Right hindlimb (tissue), 1 donor: Measurements from ENCODE around the gene HIF1AN.

ENCODE experiments used
- DNase-seq: peaks from one replicate; pipeline ENCODE4 v3.0.0-alpha.2; 2018

Gene HIF1AN

GRCh38 chr10:100522107-100522801 is 13.5 kb upstream of the HIF1AN start:
- no peak for DNase-seq

DNA sequence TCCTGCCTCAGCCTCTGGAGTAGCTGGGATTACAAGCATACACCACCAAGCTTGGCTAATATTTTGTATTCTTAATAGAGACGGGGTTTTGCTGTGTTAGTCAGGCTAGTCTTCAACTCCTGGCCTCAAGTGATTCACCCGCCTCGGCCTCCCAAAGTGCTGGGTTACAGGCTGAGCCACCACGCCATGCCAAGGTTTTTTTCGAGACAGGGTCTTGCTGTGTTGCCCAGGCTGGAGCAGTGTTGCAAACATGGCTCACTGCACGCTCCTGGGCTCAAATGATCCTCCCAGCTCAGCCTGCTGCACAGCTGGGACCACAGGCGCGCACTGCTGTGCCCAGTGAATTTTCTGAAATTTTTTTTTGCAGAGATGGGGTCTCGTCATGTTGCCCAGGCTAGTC is 12.8 kb upstream of the HIF1AN start:
- no peak for DNase-seq

GRCh38 chr10:100524206-100524605 is 11.5 kb upstream of the HIF1AN start:
- no peak for DNase-seq

DNA sequence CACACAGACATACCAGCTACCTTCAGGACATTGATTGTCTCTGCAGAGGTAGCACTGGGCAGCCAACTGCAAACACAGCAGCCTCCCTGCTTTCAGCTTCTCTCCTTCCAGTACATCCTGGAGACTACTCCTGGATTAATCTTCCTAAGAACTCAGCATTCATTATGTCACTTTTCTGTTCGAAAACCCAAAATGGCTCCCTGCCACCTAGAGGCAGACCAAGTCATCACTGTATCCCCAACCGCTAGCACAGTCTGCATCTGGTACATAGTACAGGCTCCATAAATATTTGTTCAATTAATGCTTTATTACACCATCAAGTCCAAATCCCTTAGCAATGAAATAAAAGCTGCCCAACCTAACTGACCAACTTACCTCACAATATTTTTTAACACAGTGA is 11.1 kb upstream of the HIF1AN start:
- no peak for DNase-seq

DNA sequence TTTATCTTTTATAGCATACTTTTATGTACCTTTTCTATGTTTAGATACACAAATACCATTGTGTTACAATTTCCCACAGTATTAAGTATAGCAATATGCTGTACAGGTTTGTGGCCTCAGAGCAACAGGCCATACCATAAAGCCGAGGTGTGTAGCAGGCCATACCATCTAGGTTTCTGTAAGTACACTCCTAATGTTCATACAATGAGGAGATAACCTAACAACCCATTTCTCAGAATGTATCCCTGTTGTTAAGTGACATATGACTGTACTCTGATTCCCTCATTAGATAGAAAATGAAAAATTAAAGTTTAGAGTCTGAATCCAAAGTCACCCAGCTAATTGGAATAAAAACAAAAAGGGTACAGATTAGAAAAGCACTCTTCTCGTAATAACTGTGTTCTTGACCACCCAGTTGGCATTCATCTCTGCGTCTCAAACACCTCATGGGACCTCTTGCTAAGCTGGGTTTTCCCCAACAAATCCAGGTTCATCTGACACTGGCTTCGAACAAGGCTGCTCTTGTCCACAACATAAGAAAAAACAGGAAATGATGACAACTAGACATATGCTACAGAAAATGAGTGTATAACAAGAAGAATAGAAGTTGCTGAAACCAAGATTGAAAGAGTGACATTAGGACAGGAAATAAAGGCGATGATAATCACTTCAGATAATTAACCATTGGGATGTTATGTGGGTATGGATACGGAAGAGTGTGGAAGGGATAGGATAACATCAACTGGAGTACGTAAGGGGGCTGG is 7.4 kb upstream of the HIF1AN start:
- no peak for DNase-seq

- DNase-seq: peak; percentile 75
Observed at GRCh38 chr10:100528921-100529474, 6.7 kb upstream of the HIF1AN start.

DNA sequence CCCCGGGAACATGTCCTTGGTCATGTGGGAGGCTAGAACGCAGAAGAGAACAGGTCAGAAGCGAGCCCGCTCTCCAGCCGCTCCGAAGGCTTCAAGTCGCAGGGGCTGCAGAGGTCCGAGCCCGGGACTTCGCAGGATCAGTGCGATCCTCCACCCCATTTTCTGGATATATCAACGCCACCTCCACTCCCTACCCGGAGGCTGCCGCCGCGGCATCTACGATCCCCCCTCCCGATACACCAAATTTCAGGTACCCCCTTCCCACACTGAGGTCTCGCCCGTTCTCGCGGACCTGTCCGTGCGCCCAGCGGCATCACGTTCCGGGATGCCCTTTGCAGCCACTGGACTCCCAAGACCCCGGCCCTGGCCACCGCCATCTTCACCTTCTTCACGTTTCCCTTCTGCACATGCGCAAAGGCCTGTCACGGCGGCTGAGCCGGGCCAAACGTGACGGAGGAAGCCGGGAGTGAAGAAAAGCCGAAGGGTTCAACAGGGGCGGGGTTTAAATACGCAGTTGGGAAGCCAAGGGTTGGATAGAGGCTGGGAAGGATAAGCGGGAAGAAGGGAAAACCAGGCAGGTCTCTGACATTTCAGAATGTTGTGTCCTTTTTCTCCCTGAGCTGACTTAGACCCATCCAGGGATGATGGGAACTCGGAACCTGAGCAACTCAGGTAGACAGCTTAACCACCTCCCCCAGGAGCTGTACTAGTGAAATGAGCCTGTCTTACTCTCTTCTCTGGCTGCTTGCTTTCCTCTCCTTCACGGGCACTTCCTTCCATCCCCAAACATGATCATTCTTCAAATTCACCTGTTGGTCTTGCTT is 6.1 kb upstream of the HIF1AN start, which contains the start of gene NDUFB8:
NDUFB8 (minus strand) TSS at position 397 of the 824 bp plus-strand sequence; CDS start at position 377, 20 bp downstream.
- DNase-seq: peak; percentile 92

GRCh38 chr10:100531761-100532160 is 4.0 kb upstream of the HIF1AN start:
- no peak for DNase-seq

DNA sequence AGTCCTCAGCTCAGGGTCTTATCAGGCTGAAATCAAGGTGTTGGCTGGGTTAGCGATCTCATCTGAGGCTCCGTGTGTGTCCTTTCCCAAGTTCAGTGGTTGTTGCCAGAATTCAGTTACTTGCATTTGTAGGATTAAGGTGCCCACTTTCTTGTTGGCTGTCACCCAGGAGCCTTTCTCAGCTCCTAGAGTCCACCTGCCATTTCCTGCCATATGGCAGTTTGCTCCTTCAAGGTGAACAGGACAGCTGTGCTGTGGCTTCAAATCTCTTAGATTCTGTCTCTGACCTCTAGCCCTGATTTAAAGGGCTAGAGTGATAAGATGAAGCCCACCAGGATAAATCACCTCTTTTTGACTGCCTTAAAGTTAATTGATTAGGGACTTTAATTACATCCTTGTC is 1.0 kb upstream of the HIF1AN start:
- DNase-seq: no peak

DNA sequence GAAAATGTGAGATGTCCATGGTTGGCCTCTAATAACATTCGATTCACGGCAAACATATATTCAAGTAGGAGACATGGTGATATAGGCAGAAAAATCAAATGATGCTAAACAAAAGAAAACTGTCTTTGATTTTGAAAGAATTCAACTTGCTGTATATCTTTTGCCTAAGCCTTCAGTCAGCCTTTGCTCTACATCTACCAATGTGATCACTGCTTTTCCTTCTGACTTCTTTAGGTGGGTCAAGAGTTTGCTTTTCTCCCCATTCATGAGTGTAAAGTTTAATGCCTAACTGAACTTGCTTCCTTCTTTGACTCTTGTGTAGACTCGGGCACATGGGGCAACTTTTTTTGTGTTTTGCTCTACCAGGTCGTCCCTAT is 417 bp upstream of the HIF1AN start:
- no peak for DNase-seq

GRCh38 chr10:100537475-100537874 is 1.7 kb downstream of the HIF1AN start:
- DNase-seq: no peak

- no peak for DNase-seq
Observed at GRCh38 chr10:100544950-100545349, 9.2 kb downstream of the HIF1AN start.

DNA sequence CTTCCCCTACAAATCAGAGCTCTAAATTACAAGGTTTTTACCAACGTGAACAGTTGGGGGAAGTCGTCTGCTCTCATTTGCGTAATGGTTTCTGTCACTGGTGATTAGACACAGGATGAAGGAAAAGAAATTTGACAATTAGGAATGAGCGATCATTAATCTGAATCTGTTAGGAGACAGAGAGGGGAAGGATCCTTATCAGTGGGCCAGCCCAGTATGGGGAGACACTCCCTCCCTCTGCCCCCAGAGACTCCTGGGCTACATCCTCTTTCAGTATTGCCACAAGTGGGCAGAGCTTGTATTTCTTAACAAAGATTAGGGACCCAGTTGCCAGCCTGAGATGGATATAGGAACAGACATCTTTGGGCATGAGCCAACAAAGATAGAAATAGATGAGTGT is 15.5 kb downstream of the HIF1AN start:
- no peak for DNase-seq

DNA sequence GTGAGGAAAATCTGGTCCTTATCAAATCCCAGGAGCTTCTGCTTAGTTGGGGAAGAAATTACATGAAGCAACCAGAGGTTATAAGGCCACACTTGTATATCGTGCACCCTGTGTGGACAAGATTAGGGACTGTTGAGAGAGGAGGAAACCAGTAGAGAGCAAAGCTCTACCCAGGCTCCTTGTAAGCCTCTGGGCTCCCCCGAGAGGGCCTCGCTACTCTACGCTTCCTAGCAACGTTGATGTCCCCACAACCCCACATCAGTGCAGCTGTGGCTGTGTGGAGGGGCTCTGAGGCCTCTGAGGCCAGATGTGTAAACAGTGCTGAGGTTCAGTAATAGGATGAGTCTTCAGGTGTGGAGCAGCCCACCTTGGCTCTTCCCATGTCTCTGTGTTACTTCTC is 16.0 kb downstream of the HIF1AN start:
- no peak for DNase-seq

DNA sequence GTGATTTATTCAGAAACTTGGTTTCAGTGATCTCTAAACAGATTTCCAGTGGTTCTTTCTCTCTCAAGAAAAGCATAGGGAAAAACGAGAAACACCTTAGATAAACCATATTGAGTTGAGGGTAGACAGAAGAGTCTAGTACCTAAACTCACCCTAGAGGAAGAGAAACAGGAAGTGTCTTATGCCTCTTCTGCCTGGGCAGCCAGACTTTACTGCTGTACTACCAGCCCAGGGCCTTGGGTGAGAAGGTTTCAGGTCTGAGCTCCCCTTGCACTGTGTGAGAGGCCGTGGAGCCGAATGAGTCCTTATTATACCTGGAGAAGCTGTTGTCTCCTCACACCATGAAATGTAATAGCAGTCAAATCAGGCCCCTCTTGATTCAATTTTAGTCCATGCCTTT is 18.2 kb downstream of the HIF1AN start:
- DNase-seq: no peak

DNA sequence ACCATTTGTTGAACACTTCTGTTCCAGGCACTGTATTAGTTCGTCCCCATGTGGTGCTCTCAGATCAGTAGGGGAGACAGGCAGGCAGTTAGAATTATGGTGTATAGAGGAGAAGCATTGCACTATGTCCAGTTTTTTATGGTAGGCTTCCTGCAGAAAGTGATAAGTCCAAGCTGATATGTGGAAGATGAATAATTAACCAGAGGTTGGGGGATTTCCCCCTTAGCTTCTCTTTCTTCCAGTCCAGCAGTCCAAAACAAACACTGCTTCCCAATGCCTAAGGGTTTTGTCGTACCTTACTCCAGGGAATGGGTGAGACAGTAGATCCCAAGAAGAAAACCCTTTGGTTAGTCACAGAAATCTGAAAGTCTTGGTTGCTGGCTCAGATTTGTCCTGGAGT is 19.2 kb downstream of the HIF1AN start:
- no peak for DNase-seq

GRCh38 chr10:100560248-100560647 is 24.5 kb downstream of the HIF1AN start:
- DNase-seq: no peak

DNA sequence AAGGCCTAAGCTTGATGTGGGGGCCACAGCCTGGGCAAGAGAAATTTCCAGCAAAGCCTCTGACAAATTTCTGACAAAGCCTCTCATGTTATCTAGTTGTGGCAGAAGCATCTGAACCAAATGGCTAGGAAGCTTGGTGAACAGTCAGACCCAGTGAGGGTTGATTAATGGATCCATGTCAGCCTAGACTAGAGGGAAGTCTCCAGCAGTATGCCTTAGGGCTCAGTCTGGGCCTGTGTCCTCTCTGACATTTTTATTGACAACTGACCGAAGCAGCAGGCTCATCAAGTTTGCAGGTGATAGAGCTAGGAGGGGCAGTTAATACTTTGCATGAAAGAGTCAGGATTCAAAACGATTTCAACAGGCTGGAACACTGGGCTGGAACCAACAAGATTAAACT is 25.3 kb downstream of the HIF1AN start:
- no peak for DNase-seq

- DNase-seq: peak; percentile 57
Observed at GRCh38 chr10:100562008-100562672, 26.4 kb downstream of the HIF1AN start.

DNA sequence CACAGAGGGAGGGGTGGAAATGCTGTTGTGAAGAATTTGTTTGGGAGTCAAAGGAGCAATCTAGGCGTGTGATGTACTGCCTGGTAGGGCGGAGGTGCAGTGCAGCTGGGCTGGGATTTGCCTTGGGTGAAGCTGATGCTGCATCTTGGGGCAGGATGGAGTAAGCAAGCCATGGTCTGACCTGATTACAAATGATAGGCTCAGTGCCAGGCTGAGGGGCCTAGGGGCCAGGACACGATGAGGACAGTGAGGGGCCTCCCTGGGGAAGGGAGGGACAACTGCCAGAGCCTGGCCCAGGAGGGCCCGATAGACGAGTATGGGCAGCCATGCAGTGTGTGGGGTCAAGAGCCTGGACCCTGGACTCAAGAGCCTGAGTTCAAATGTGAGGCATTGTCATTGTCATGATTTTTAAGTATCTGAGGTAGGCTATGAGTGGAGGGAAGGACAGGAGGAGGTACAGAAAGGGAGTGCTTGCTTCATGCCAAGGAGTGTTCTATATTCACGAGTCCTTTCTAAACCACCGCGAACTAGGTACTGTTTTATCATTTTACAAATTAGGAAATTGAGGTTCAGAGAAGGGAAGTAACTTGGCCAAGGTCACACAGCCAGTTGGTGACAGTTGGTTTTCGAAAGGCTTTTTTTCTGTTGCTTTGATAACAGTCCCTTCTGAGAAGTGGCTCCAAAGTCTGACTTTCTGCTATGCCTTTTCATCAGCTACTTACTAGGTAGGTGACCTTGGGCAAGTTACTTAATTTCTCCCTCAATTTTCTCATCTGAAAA is 29.7 kb downstream of the HIF1AN start:
- no peak for DNase-seq

- no peak for DNase-seq
Observed at GRCh38 chr10:100566561-100566960, 30.8 kb downstream of the HIF1AN start.

DNA sequence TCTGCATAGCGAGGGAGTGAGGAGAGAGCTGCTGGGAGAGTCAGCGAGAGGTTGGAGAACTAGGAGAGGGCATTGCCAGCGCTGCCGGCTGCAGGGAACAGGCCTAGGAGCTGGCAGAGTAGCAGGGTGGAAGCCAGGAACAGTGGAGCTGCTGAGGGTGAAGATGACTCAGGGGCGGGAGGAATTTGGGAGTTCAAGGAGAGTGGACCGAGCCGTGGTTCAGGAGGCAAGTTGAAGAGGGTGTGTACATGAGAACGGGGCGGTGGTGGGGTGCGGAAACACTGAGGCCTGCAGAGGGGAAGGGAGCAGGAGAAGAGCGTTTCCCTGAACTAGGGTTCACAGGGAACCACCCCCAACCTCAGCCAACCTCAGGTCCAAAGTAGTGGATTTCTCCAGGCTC is 31.5 kb downstream of the HIF1AN start:
- DNase-seq: no peak
